ENCODE results near the gene PACS1.

PACS1 gene

DNA sequence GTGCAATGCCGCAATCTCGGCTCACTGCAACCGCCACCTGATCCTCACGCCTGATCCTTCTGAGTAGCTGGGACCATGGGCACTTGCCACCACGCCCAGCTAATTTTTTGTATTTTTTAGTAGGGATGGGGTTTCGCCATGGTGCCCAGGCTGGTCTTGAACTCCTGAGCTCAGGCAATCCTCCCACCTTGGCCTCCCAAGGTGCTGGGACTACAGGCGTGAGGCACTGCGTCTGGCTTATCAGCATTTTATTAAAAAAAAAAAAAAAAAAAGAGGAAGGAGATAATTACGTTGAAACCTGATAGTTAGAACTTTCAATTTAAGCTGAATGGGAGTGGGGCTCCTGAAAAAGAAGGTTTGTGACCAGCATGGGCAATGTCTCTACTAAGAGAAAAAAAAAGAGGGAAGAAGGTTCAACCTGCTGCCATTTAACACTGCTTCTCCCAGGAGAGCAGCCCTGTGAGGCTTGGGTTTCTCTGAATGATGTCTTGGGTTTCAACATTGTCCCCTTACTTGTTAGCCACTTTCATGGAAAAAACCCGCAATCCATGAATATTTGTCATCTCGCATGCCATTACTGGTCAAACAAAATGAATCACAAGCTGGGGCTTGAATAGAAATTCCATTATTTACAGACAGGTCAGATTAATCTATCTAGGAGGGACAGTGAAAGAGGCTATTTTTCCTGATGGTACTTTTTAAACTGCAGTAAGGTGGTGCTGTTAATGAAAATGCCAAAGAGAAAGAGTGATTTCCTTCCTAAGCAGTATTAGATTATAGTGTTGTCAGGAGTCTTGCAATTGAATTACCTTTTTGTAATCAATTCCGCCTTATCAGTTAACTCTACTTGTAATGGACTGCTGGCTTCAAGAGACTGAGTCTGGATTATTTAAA lies 72.5 kb downstream of the PACS1 start:
- DNase-seq (ENCODE audit: low read depth): no peak

- DNase-seq (ENCODE audit: low read depth): no peak
Measured at GRCh38 chr11:66143264-66143566, 73.1 kb downstream of the PACS1 start.

GRCh38 chr11:66143996-66144678 lies 74.1 kb downstream of the PACS1 start:
- DNase-seq (ENCODE audit: low read depth): no peak

DNA sequence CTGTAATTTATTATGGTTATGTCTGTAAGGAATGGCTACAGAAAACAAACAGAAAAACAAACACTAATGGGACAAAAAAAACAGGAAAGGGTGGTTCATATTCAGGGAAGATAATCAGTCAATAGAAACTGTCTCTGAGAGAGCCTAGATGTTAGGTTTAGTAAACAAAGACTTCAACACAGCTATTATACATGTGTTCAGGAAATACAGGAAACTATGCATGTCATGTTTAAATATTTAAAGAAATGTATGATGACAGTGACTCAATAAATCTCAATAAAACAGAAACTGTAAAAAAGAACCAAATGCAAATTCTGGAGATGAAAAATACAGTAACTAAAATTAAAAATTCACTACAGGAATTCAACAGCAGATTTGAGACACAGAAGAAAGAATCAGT lies 76.0 kb downstream of the PACS1 start:
- no peak for DNase-seq (ENCODE audit: low read depth)

DNA sequence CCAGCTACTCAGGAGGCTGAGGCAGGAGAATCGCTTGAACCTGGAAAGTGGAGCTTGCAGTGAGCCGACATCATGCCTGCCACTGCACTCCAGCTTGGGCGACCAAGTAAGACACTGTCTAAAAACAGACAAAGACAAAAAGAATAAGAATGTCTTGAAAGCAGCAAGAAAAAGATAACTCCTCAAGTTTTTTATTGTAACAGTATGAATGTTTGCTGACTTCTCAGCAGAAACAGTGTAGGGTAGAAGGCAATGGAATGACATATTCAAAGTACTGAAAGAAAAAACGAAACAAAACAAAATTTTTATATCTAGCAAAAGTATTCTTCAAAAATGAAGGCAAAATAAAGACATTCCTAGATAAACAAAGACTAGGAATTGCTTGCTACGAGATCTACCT lies 76.9 kb downstream of the PACS1 start:
- no peak for DNase-seq (ENCODE audit: low read depth)

DNA sequence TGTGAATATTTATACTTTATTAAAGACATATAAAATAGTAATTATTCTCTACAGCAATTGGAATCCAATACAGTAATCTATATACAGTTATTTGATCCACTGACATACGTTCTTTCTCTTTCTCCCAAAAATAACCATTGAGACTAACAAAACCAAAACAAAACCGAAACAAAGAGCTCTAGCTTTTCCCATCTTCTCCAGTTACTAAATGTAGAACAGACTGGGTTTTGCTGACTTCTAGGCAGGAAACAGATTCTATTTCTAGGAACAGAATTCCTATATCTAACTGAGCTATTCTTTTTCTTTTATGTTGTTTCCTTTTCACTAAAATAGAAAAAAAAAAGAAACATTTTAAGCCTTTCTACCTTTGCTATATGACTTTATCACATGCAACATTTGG lies 80.1 kb downstream of the PACS1 start:
- no peak for DNase-seq (ENCODE audit: low read depth)

DNA sequence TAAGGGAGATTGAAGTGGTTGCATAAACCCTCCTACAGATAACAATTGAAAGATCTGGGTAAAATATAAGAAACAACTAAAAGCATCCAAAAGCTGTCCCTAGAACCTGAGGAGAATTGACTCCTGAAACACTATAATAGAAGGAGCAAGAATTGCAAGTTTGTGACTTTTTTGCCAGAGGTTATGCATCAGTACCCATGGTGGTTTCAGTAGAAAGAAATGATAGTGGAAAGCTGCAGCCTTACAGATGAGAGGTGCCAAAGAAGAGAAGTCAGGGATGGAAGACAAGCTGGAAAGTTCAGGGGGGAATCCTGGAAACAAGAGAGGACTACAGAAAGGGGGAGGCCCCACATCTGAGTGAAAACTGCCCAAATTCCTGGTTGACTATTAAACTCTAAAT lies 80.7 kb downstream of the PACS1 start:
- no peak for DNase-seq (ENCODE audit: low read depth)

DNA sequence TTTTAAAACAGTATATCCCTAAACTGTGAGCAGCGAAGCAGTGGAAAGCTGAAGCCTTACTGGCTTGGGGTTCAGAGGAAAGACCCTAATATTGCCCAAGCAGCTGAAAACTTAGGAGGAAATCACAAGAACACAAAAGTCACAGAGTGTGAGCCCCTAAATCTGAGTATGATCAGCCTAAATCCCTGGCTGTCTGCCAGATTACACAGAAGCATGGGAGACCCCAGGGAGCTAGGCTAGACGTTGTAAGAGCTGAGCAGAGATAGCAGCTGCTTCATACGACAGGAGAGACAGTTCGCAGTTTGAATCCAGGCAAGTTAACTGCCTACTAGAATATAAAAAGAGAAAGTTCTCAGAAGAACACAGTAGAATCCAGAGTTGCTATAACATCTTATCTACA lies 81.2 kb downstream of the PACS1 start:
- no peak for DNase-seq (ENCODE audit: low read depth)

DNA sequence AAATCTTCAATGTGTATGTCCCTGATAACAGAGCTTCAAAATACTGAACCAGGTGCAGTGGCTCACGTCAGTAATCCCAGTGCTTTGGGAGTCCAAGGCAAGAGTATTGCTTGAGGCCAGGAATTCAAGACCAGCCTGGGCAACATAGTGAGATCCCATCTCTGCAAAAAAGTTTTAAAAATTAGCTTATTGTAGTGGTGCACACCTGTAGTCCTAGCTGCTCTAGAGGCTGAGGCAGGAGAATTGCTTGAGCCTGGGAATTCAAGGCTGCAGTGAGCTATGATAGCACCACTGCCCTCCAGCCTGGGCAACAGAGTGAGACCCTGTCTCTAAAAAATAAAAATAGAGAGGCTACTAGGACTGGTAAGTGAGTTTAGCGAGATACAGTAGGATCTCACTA lies 84.0 kb downstream of the PACS1 start:
- DNase-seq (ENCODE audit: low read depth): no peak

DNA sequence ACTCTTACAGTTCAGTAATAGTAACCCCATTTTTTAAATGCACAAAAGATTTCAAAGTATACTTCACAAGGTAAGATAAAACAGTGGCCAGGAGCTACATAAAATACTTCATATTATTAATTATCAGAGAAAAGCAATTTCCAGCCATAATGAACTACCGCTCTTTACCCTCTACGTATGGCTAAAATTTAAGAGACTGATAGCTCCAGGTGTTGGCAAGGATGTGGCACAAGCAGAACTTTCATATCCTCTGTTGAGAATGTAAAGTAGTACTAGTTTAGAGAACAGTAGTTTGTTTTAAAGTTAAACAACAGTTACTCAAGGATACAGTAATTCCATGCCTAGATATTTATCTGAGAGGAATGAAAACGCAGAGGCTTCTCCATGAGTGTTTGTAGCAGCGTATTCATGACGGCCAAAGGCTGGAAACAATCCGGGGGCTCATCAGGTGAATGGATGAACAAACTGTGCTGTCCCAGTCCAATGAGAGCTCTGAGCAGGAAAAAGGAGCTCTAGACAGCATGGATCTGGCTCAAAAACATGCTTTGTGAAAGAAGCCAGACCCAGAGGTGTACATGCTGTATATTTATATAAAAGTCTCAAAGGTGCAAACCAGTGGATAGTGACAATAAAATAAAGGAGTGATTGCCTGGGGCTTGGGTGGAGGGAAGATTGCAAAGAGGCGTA lies 85.5 kb downstream of the PACS1 start:
- no peak for DNase-seq (ENCODE audit: low read depth)

GRCh38 chr11:66157182-66157864 lies 87.3 kb downstream of the PACS1 start:
- no peak for DNase-seq (ENCODE audit: low read depth)

- DNase-seq (ENCODE audit: low read depth): no peak
Measured at GRCh38 chr11:66158156-66158555, 88.1 kb downstream of the PACS1 start.

GRCh38 chr11:66159324-66159984 lies 89.4 kb downstream of the PACS1 start:
- no peak for DNase-seq (ENCODE audit: low read depth)

- DNase-seq (ENCODE audit: low read depth): no peak
Measured at GRCh38 chr11:66160709-66161108, 90.6 kb downstream of the PACS1 start.

DNA sequence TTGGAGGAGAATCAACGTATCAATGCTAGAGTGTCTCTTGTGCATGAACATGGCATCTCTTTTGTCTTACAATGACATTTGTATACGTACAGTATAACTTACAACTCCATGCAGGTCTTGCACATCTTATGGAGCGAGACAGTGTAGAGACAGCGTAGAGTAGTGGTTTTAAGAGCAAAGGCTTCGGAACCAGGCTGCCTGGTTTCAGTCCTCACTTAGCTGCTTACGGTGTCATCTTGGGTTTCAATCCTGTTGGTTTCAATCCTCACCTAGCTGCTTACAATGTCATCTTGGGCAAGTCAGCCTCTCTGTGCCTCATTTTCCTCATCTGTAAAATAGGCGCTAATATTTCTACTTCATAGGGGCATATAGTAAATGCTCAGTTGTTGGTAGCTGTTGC lies 98.2 kb downstream of the PACS1 start:
- no peak for DNase-seq (ENCODE audit: low read depth)

- DNase-seq (ENCODE audit: low read depth): no peak
Measured at GRCh38 chr11:66172146-66172545, 102.1 kb downstream of the PACS1 start.

DNA sequence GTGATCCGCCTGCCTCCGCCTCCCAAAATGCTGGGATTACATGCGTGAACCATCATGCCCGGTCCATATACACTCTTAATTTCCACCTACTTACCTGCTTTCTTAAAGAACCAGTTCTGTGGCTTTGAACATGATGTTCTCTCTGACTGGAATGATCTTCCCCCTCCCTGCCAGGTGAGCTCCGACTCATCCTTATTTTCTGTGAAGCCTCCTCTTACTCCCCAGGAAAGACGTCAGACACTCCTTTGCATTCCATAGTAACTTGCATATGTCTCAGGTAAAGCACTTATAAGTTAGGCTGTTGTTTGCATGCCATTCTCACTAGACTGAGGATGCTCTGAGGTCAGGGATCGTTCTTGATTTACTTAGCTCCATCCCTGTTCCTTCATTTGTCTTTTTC lies 106.6 kb downstream of the PACS1 start:
- DNase-seq (ENCODE audit: low read depth): no peak

DNA sequence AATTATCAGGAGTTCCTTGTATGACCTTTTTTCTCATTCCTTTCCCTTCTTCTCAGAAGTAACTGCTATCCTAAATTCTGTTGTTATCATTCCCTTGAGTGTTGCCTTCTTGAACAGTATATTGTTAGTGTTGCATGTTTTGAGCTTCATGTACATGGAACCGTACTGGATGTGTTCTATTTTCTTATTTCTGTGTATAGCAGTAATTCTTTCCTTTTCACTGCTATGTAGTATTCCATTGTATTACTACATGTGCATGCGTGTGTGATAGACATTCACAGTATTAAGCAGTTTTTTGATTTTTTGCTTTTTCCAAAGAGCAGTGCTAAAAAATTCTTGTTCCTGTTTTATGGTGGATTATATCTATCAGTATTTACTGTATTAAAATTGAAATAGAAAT lies 108.1 kb downstream of the PACS1 start:
- DNase-seq (ENCODE audit: low read depth): no peak

DNA sequence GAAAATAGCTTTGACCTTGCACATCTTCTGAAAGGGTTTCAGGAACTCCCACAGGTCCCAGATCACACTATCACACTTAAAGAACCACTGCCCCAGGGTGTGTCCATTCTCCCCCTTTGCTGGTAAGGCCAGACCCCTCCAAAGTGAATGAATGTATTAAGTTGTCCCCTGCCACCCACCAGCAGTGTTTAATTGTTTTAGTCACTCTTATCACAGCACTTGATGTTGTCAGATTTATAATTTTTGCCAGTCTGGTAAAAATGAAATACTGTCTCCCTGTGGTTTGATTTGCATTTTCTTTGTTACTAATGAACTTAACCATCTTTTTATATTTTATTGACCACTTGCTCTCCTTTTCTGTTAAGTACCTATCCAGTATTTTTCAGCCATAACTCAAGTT lies 108.8 kb downstream of the PACS1 start:
- DNase-seq (ENCODE audit: low read depth): no peak

GRCh38 chr11:66181632-66182315 lies 111.7 kb downstream of the PACS1 start:
- DNase-seq (ENCODE audit: low read depth): no peak

- no peak for DNase-seq (ENCODE audit: low read depth)
Measured at GRCh38 chr11:66183494-66184048, 113.5 kb downstream of the PACS1 start.
